ELF-1 (cell line): Measurements from ENCODE around the gene NDUFC2.
A peak's percentile ranks its signal among the peaks of the same experiment; 100 is the strongest.

Source experiments
- DNase-seq: peaks from one replicate; pipeline ENCODE4 v3.0.0-alpha.2; 2016; ENCODE audit warnings: low read depth, low spot score

NDUFC2 gene

GRCh38 chr11:78030429-78031325 is 49.0 kb downstream of the NDUFC2 start:
- DNase-seq: peak; percentile 77

- DNase-seq: peak; percentile 70
Observed at GRCh38 chr11:78028423-78028822, 51.2 kb downstream of the NDUFC2 start.

GRCh38 chr11:78027759-78028158 is 51.9 kb downstream of the NDUFC2 start:
- DNase-seq: peak; percentile 44

- DNase-seq: no peak
Observed at GRCh38 chr11:78025378-78025777, 54.3 kb downstream of the NDUFC2 start.

GRCh38 chr11:78023426-78023825 is 56.2 kb downstream of the NDUFC2 start:
- DNase-seq: no peak

GRCh38 chr11:78022397-78023396 is 57.0 kb downstream of the NDUFC2 start, which contains the start of gene KCTD14:
KCTD14 (minus strand) TSS chr11:78023276; CDS start chr11:78023249, 27 bp downstream.
- peak; percentile 78 for DNase-seq

GRCh38 chr11:78021611-78022010 is 58.1 kb downstream of the NDUFC2 start:
- no peak for DNase-seq

- no peak for DNase-seq
Observed at GRCh38 chr11:78020246-78020645, 59.4 kb downstream of the NDUFC2 start.

GRCh38 chr11:78019808-78020207 is 59.9 kb downstream of the NDUFC2 start:
- DNase-seq: no peak
